HEK293 (cell line): ENCODE data around the gene MCIDAS.

Experiments
- CTCF ChIA-PET: fragments of 350-600 bp; formaldehyde crosslinking; extraction: SDS; loops from one replicate; lab custom pipeline; 2021; ENCODE audit warnings: antibody characterized with exemption; lab: Yijun Ruan, JAX
- POLR2A ChIA-PET: fragments of 300-600 bp; formaldehyde crosslinking; extraction: SDS; loops from one replicate; lab custom pipeline; 2020; ENCODE audit warnings: antibody characterized with exemption, inconsistent platforms; lab: Yijun Ruan, JAX
- H3K27ac ChIP-seq: fragments of 200-500 bp; sonication (Bioruptor generic); 2 replicates; pipeline ENCODE4 v1.5.1; 2014; ENCODE audit warnings: low read depth, low read length, control low read depth, inconsistent platforms; ENCODE audit errors: extremely low read depth
- H3K36me3 ChIP-seq, 2 experiments: fragments of 200-500 bp in 1 of 2; sonication (Bioruptor generic) in 1 of 2; 1 replicate in 1 of 2; 2 replicates in 1 of 2; pipeline ENCODE4 v1.5.1; 2014 to 2017; ENCODE audit warnings: inconsistent platforms in 2 of 2, low read length in 2 of 2; ENCODE audit not compliant: control insufficient read depth in 2 of 2, insufficient read depth in 1 of 2
- H3K4me1 ChIP-seq: fragments of 200-500 bp; sonication (Bioruptor generic); 2 replicates; pipeline ENCODE4 v1.5.1; 2014; ENCODE audit warnings: mild to moderate bottlenecking, low read length, inconsistent platforms; ENCODE audit not compliant: control insufficient read depth, insufficient read depth
- H3K4me3 ChIP-seq: 2 replicates; pipeline ENCODE4 v1.5.1; 2011; ENCODE audit warnings: low read depth, mild to moderate bottlenecking, control low read depth, low read length, moderate library complexity
- H3K9me3 ChIP-seq: fragments of 200-500 bp; sonication (Bioruptor generic); 2 replicates; pipeline ENCODE4 v1.5.1; 2014; ENCODE audit warnings: low read depth, low read length, inconsistent platforms; ENCODE audit not compliant: control insufficient read depth, insufficient read depth
- KLF10 ChIP-seq: fragments of 450-650 bp; IDR thresholded peaks from 2 replicates; pipeline ENCODE4 v1.5.1; 2018; ENCODE audit warnings: missing biosample characterization, mild to moderate bottlenecking, missing genetic modification characterization
- KLF16 ChIP-seq: fragments of 450-650 bp; formaldehyde crosslinking; IDR thresholded peaks from 2 replicates; pipeline ENCODE4 v1.5.1; 2017; ENCODE audit warnings: missing biosample characterization, missing genetic modification characterization
- PBX3 ChIP-seq: sonication (generic); formaldehyde crosslinking; IDR thresholded peaks from 2 replicates; pipeline ENCODE4 v1.8.1; 2022; ENCODE audit warnings: mild to moderate bottlenecking, moderate library complexity, missing genetic modification reagents
- PRDM1 ChIP-seq: fragments of 450-650 bp; formaldehyde crosslinking; IDR thresholded peaks from 2 replicates; pipeline ENCODE4; 2016; ENCODE audit warnings: missing biosample characterization, missing genetic modification characterization
- PRDM6 ChIP-seq: fragments of 450-650 bp; formaldehyde crosslinking; IDR thresholded peaks from 2 replicates; pipeline ENCODE4 v1.5.1; 2017; ENCODE audit warnings: missing biosample characterization, missing genetic modification characterization
- YY1 ChIP-seq: fragments of 450-650 bp; formaldehyde crosslinking; IDR thresholded peaks from 2 replicates; pipeline ENCODE4 v1.5.1; 2018; ENCODE audit warnings: missing biosample characterization, missing genetic modification characterization
- ZBTB1 ChIP-seq: fragments of 450-650 bp; formaldehyde crosslinking; IDR thresholded peaks from 2 replicates; pipeline ENCODE4 v1.5.1; 2016; ENCODE audit warnings: missing biosample characterization, missing genetic modification characterization
- ZBTB21 ChIP-seq: fragments of 450-650 bp; formaldehyde crosslinking; IDR thresholded peaks from 2 replicates; pipeline ENCODE4 v1.5.1; 2017; ENCODE audit warnings: missing biosample characterization, missing genetic modification characterization
- ZBTB48 ChIP-seq: fragments of 450-650 bp; formaldehyde crosslinking; IDR thresholded peaks from 2 replicates; pipeline ENCODE4 v1.5.1; 2016; ENCODE audit warnings: missing biosample characterization, missing genetic modification characterization
- ZBTB6 ChIP-seq: fragments of 450-650 bp; formaldehyde crosslinking; IDR thresholded peaks from 2 replicates; pipeline ENCODE4 v1.5.1; 2017; ENCODE audit warnings: missing biosample characterization, missing genetic modification characterization
- ZBTB7A ChIP-seq: fragments of 450-650 bp; formaldehyde crosslinking; IDR thresholded peaks from 2 replicates; pipeline ENCODE4 v1.5.1; 2016; ENCODE audit warnings: low read depth, missing biosample characterization, missing genetic modification characterization
- ZFHX2 ChIP-seq: fragments of 450-650 bp; formaldehyde crosslinking; conservative IDR thresholded peaks from 2 replicates; pipeline ENCODE4 v1.5.1; 2016; ENCODE audit warnings: missing biosample characterization, missing genetic modification characterization
- ZIC2 ChIP-seq: fragments of 450-650 bp; formaldehyde crosslinking; IDR thresholded peaks from 2 replicates; pipeline ENCODE4 v1.5.1; 2016; ENCODE audit warnings: missing biosample characterization, missing genetic modification characterization
- ZNF132 ChIP-seq: fragments of 450-650 bp; formaldehyde crosslinking; IDR thresholded peaks from 2 replicates; pipeline ENCODE4 v1.5.1; 2017; ENCODE audit warnings: missing biosample characterization, missing genetic modification characterization, borderline replicate concordance
- ZNF157 ChIP-seq: fragments of 450-650 bp; formaldehyde crosslinking; IDR thresholded peaks from 2 replicates; pipeline ENCODE4 v1.5.1; 2016; ENCODE audit warnings: missing biosample characterization, missing genetic modification characterization
- ZNF211 ChIP-seq: fragments of 450-650 bp; formaldehyde crosslinking; IDR thresholded peaks from 2 replicates; pipeline ENCODE4 v1.5.1; 2016; ENCODE audit warnings: low read depth, missing biosample characterization, missing genetic modification characterization
- ZNF302 ChIP-seq: fragments of 450-650 bp; formaldehyde crosslinking; IDR thresholded peaks from 2 replicates; pipeline ENCODE4 v1.5.1; 2016; ENCODE audit warnings: missing biosample characterization, missing genetic modification characterization, low read depth
- ZNF311 ChIP-seq: fragments of 450-650 bp; formaldehyde crosslinking; IDR thresholded peaks from 2 replicates; pipeline ENCODE4 v1.5.1; 2017; ENCODE audit warnings: missing biosample characterization, missing genetic modification characterization, borderline replicate concordance
- ZNF366 ChIP-seq: fragments of 450-650 bp; formaldehyde crosslinking; conservative IDR thresholded peaks from 2 replicates; pipeline ENCODE4 v1.5.1; 2016; ENCODE audit warnings: missing biosample characterization, missing genetic modification characterization
- ZNF423 ChIP-seq: fragments of 450-650 bp; formaldehyde crosslinking; IDR thresholded peaks from 2 replicates; pipeline ENCODE4 v1.5.1; 2016; ENCODE audit warnings: missing biosample characterization, missing genetic modification characterization
- ZNF501 ChIP-seq: fragments of 450-650 bp; formaldehyde crosslinking; IDR thresholded peaks from 2 replicates; pipeline ENCODE4 v1.5.1; 2016; ENCODE audit warnings: missing biosample characterization, missing genetic modification characterization
- ZNF596 ChIP-seq: fragments of 450-650 bp; IDR thresholded peaks from 2 replicates; pipeline ENCODE4 v1.5.0; 2018; ENCODE audit warnings: missing biosample characterization, mild to moderate bottlenecking, missing genetic modification characterization, moderate library complexity
- ZNF600 ChIP-seq: fragments of 450-650 bp; formaldehyde crosslinking; IDR thresholded peaks from 2 replicates; pipeline ENCODE4 v1.5.1; 2016; ENCODE audit warnings: missing biosample characterization, missing genetic modification characterization
- ZNF623 ChIP-seq: fragments of 450-650 bp; formaldehyde crosslinking; IDR thresholded peaks from 2 replicates; pipeline ENCODE4 v1.5.1; 2016; ENCODE audit warnings: missing biosample characterization, missing genetic modification characterization
- ZNF660 ChIP-seq: fragments of 450-650 bp; IDR thresholded peaks from 2 replicates; pipeline ENCODE4 v1.5.1; 2018; ENCODE audit warnings: missing biosample characterization, mild to moderate bottlenecking, missing genetic modification characterization
- ZNF768 ChIP-seq: fragments of 450-650 bp; formaldehyde crosslinking; IDR thresholded peaks from 2 replicates; pipeline ENCODE4 v1.5.1; 2018; ENCODE audit warnings: missing biosample characterization, mild to moderate bottlenecking, missing genetic modification characterization
- ZNF843 ChIP-seq: fragments of 450-650 bp; formaldehyde crosslinking; IDR thresholded peaks from 2 replicates; pipeline ENCODE4 v1.5.1; 2016; ENCODE audit warnings: missing biosample characterization, missing genetic modification characterization
- TF ChIP-seq, protein P1 (sequence below): fragments of 450-650 bp; formaldehyde crosslinking; IDR thresholded peaks from 2 replicates; pipeline ENCODE4 v1.5.1; 2016; ENCODE audit warnings: missing biosample characterization, missing genetic modification characterization

Gene MCIDAS

GRCh38 chr5:55234121-55234700, 7.1 kb upstream of the MCIDAS start:
- ChIA-PET CTCF (interaction anchor here (5.9 kb wide), 1 partner anchor 9 kb away, joined by 24 read pairs; no protein-coding TSS in a partner anchor), POLR2A (interaction anchor here (0.8 to 5.3 kb wide), 4 partner anchors 11 to 78 kb away, joined by 3 to 38 read pairs (median 5); partner anchors contain the start of genes DHX29 and MTREX)
- no peaks in the 10 kb centered on the region for H3K4me1 ChIP-seq
- H3K36me3 ChIP-seq: no peaks in the 10 kb centered on the region
- H3K4me3 ChIP-seq: peak overlapping the region; percentile 49
- no peak overlapping the region; the same call in 1 of the 2 replicates for H3K27ac ChIP-seq
- no peaks in the 10 kb centered on the region for H3K9me3 ChIP-seq
- TF ChIP-seq ZBTB1 (no peak), ZNF600 (tag by site-specific recombination) (0 out of 2 replicates have a peak, but pooled peaks have one; percentile 15)

DNA sequence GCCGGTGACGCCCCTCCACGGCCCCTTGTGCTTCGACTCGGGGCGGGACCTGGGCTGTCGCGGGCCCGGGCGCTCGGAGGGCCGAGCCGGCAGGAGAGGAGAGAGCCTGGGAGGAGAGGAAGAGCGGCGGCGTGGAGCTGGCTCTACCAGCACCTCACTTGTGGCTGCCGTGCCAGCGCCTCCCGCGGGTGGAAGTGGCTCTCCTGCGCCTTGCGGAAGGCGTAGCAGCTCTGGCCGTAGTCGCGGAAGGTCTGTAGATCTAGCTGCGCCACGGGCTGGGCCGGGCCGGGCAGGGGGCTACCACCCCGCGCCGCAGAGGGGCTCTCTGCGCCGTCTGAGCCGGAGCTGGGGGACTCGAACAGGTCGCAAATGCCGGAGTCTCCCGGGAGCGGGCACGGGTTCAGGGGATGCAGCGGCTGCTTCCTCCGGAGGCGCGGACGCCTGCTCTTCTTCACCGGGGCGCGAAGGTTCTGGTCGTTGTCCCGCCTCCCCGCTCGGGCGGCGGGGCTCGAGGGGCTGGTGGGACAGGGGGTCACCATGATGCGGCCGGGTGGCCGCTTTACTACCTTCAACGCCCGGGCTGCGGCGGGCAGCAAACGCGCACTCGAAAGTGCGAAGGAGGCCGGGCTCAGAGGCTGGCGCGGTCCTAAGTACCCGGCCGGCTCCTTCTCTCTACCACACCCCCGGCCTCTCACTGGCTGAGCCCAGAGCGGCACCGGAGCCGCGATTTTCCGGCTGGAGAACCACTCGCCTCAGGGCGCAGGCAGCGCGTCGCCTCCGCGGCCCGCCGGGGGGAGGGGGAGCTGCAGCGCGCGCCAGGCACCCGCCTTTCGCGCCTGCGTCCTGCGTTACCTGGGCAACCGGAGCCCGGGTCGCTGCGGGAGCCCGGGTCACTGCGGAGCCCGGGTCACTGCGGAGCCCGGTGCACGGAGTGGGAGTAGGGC, 6.1 kb upstream of the MCIDAS start, which contains the start of gene CCNO:
TSS of gene CCNO (minus strand) at position 624 of the 944 bp plus-strand sequence. CDS start at position 539, 85 bp downstream.
- peak within 1 kb of the TSS; percentile 73; the same call in 1 of the 2 replicates for H3K27ac ChIP-seq
- CTCF ChIA-PET: interaction anchor here (0.6 to 5.9 kb wide), 4 partner anchors 8 to 458 kb away, joined by 4 to 24 read pairs (median 4); no protein-coding TSS in a partner anchor
- POLR2A ChIA-PET: interaction anchor here (0.7 to 5.3 kb wide), 5 partner anchors 12 to 343 kb away, joined by 3 to 38 read pairs (median 4); partner anchors contain the start of genes DHX29 and MTREX
- H3K4me1 ChIP-seq: no peaks in the 10 kb centered on the region
- peak within 1 kb of the TSS; percentile 49 for H3K4me3 ChIP-seq
- H3K36me3 ChIP-seq: no peaks in the 10 kb centered on the region
- no peaks in the 10 kb centered on the region for H3K9me3 ChIP-seq
- no peak for TF ChIP-seq ZNF132 (tag by site-specific recombination)
- TF ChIP-seq PBX3 (CRISPR knock-in tag): 0 out of 2 replicates have a peak, but pooled peaks have one; percentile 44
- TF ChIP-seq KLF10 (tag by site-specific recombination): peak; percentile 97
- no peak for TF ChIP-seq YY1
- no peak; the same call in 1 of the 2 replicates for TF ChIP-seq PRDM6 (tag by site-specific recombination)
- TF ChIP-seq ZFHX2 (tag by site-specific recombination): peak; percentile 58; the same call in 1 of the 2 replicates
- 0 out of 2 replicates have a peak, but pooled peaks have one; percentile 17 for TF ChIP-seq ZNF843 (tag by site-specific recombination)
- peak; percentile 62 for TF ChIP-seq ZNF501
- TF ChIP-seq, protein P1, sequence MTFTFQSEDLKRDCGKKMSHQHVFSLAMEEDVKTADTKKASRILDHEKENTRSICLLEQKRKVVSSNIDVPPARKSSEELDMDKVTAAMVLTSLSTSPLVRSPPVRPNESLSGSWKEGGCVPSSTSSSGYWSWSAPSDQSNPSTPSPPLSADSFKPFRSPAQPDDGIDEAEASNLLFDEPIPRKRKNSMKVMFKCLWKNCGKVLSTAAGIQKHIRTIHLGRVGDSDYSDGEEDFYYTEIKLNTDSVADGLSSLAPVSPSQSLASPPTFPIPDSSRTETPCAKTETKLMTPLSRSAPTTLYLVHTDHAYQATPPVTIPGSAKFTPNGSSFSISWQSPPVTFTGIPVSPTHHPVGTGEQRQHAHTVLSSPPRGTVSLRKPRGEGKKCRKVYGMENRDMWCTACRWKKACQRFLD: peak; percentile 40; the same call in 1 of the 2 replicates
- TF ChIP-seq ZNF302 (tag by site-specific recombination): no peak
- TF ChIP-seq PRDM1 (tag by site-specific recombination): no peak
- TF ChIP-seq ZIC2 (tag by site-specific recombination): peak; percentile 58
- no peak for TF ChIP-seq ZNF768 (tag by site-specific recombination)
- TF ChIP-seq ZNF366: no peak
- no peak for TF ChIP-seq ZNF311
- TF ChIP-seq ZBTB48: no peak; the same call in 1 of the 2 replicates
- peak; percentile 36; the same call in 1 of the 2 replicates for TF ChIP-seq KLF16 (tag by site-specific recombination)
- TF ChIP-seq ZBTB7A (tag by site-specific recombination): 0 out of 2 replicates have a peak, but pooled peaks have one; percentile 16
- TF ChIP-seq ZNF623 (tag by site-specific recombination): no peak
- TF ChIP-seq ZNF423 (tag by site-specific recombination): peak; percentile 45; the same call in 1 of the 2 replicates
- TF ChIP-seq ZNF660 (tag by site-specific recombination): peak; percentile 76; the same call in 1 of the 2 replicates
- TF ChIP-seq ZBTB21 (tag by site-specific recombination): no peak
- TF ChIP-seq ZBTB6: peak; percentile 95
- TF ChIP-seq ZNF211 (tag by site-specific recombination): no peak
- TF ChIP-seq ZNF596 (tag by site-specific recombination): peak; percentile 52; the same call in 1 of the 2 replicates
- no peak for TF ChIP-seq ZNF157 (tag by site-specific recombination)
